A549 (cell line): Measurements from ENCODE around the gene VPS13A. TPM values are rescaled to one million over a fixed set of nuclear protein-coding genes. Genes with fewer than 3 reads are reported as not detected.

Experiments used
- ATAC-seq, 2 experiments: fragments of 200-7000 bp in 1 of 2; fragments of >200 bp in 1 of 2; cut with Nextera tagmentation in 1 of 2; cut with Tn5 transposase in 1 of 2; 3 replicates each; pipeline versions ENCODE4 v1.8.0 to v1.9.1; 2018 to 2020; ENCODE audit warnings: mild to moderate bottlenecking in 1 of 2, moderate library complexity in 1 of 2
- CTCF ChIA-PET: fragments of 300-600 bp; sonication (Branson Sonifier 250); formaldehyde crosslinking; extraction: SDS; loops from one replicate; lab custom pipeline; 2021; ENCODE audit warnings: antibody characterized with exemption, inconsistent platforms; lab: Yijun Ruan, JAX
- POLR2A ChIA-PET: fragments of 350-600 bp; formaldehyde crosslinking; extraction: SDS; loops from one replicate; lab custom pipeline; 2021; ENCODE audit warnings: antibody characterized with exemption, inconsistent platforms; lab: Yijun Ruan, JAX
- DNase-seq, 2 experiments: peaks; one replicate each; pipeline versions ENCODE4 v3.0.0 to v3.0.0-alpha.2; 2011 to 2016; ENCODE audit warnings: low read depth in 1 of 2, low spot score in 1 of 2
- FAIRE-seq: peaks from 2 replicates; lab custom pipeline; 2011; peaks lifted over from hg19 to GRCh38; lab: Jason Lieb, UNC
- H3K27ac ChIP-seq, 2 experiments: fragments of >200 bp; sonication (Bioruptor Twin); formaldehyde crosslinking; 3 replicates each; pipeline ENCODE4 v1.5.1; 2016 to 2017
- H3K4me1 ChIP-seq: fragments of >200 bp; sonication (Bioruptor Twin); formaldehyde crosslinking; 3 replicates; pipeline ENCODE4 v1.6.1; 2016
- H3K4me2 ChIP-seq: fragments of >200 bp; sonication (Bioruptor Twin); formaldehyde crosslinking; 3 replicates; pipeline ENCODE4 v1.6.1; 2016
- H3K4me3 ChIP-seq: fragments of >200 bp; sonication (Bioruptor Twin); formaldehyde crosslinking; 3 replicates; pipeline ENCODE4 v1.5.1; 2016
- H3K9me3 ChIP-seq: fragments of >200 bp; sonication (Bioruptor Twin); formaldehyde crosslinking; 3 replicates; pipeline ENCODE4 v1.6.1; 2016
- BCL3 ChIP-seq: fragments of >200 bp; sonication (Bioruptor Twin); formaldehyde crosslinking; IDR thresholded peaks from 3 replicates; pipeline ENCODE4 v1.6.1; 2016
- CBX8 ChIP-seq: fragments of 200-600 bp; sonication (generic); IDR thresholded peaks from 2 replicates; pipeline ENCODE4 v1.6.1; 2016
- CTCF ChIP-seq: fragments of >200 bp; sonication (Bioruptor Twin); formaldehyde crosslinking; IDR thresholded peaks from 3 replicates; pipeline ENCODE4 v1.5.1; 2016
- ESRRA ChIP-seq: fragments of 150-350 bp; IDR thresholded peaks from 2 replicates; pipeline ENCODE4 v1.6.1; 2014; ENCODE audit warnings: mild to moderate bottlenecking, low read length, borderline replicate concordance
- FOSB ChIP-seq: fragments of 250-450 bp; sonication (Bioruptor Pico); IDR thresholded peaks from 2 replicates; pipeline ENCODE4 v1.5.0; 2020; ENCODE audit warnings: mild to moderate bottlenecking, moderate library complexity
- HEYL ChIP-seq: fragments of 250-450 bp; sonication (Bioruptor Pico); IDR thresholded peaks from 2 replicates; pipeline ENCODE4 v1.8.0; 2021; ENCODE audit warnings: mild to moderate bottlenecking, moderate library complexity
- JUNB ChIP-seq: fragments of >200 bp; sonication (Bioruptor Twin); formaldehyde crosslinking; IDR thresholded peaks from 2 replicates; pipeline ENCODE4 v1.6.1; 2016
- KDM1A ChIP-seq: fragments of 200-600 bp; sonication (generic); IDR thresholded peaks from 2 replicates; pipeline ENCODE4 v1.6.1; 2016; ENCODE audit warnings: low read depth, mild to moderate bottlenecking
- KDM5A ChIP-seq: fragments of 200-600 bp; sonication (generic); IDR thresholded peaks from 2 replicates; pipeline ENCODE4 v1.6.1; 2016; ENCODE audit warnings: antibody characterized with exemption, mild to moderate bottlenecking
- MAFK ChIP-seq: fragments of 450-650 bp; IDR thresholded peaks from 2 replicates; pipeline ENCODE4 v1.6.1; 2014; ENCODE audit not compliant: partially characterized antibody
- MAX ChIP-seq: IDR thresholded peaks from 2 replicates; pipeline ENCODE4 v1.6.1; 2012
- NFE2L2 ChIP-seq: fragments of 150-350 bp; conservative IDR thresholded peaks from 2 replicates; pipeline ENCODE4 v1.6.1; 2014; ENCODE audit warnings: low read length
- NPAS2 ChIP-seq: fragments of 250-450 bp; sonication (Bioruptor Pico); IDR thresholded peaks from 2 replicates; pipeline ENCODE4 v1.8.0; 2022; ENCODE audit warnings: mild to moderate bottlenecking, moderate library complexity, borderline replicate concordance
- NR3C1 ChIP-seq: fragments of >200 bp; sonication (Bioruptor Twin); formaldehyde crosslinking; IDR thresholded peaks from 3 replicates; pipeline ENCODE4 v1.6.1; 2017
- POLR2AphosphoS2 ChIP-seq: conservative IDR thresholded peaks from 2 replicates; pipeline ENCODE4 v1.6.1; 2012; ENCODE audit warnings: low read length, improper control_type of control experiment, inconsistent platforms
- RCOR1 ChIP-seq: fragments of 150-350 bp; IDR thresholded peaks from 2 replicates; pipeline ENCODE4 v1.6.1; 2014; ENCODE audit warnings: antibody characterized with exemption, low read length, low read depth
- RFX5 ChIP-seq: fragments of 450-650 bp; IDR thresholded peaks from 2 replicates; pipeline ENCODE4 v1.7.1; 2014; ENCODE audit warnings: antibody characterized with exemption, mild to moderate bottlenecking, moderate library complexity
- RNF2 ChIP-seq: fragments of 200-600 bp; sonication (generic); IDR thresholded peaks from 2 replicates; pipeline ENCODE4 v1.6.1; 2016; ENCODE audit warnings: low read depth, mild to moderate bottlenecking, antibody characterized with exemption, moderate library complexity, borderline replicate concordance
- SMC3 ChIP-seq: fragments of >200 bp; sonication (Bioruptor Twin); formaldehyde crosslinking; IDR thresholded peaks from 3 replicates; pipeline ENCODE4 v1.6.1; 2018; ENCODE audit warnings: inconsistent platforms
- SREBF2 ChIP-seq: fragments of 450-650 bp; IDR thresholded peaks from 2 replicates; pipeline ENCODE4 v1.6.1; 2014; ENCODE audit warnings: mild to moderate bottlenecking, moderate library complexity
- TP53 ChIP-seq: fragments of 250-450 bp; sonication (Bioruptor Pico); IDR thresholded peaks from 2 replicates; pipeline ENCODE4 v1.5.0; 2021; ENCODE audit warnings: mild to moderate bottlenecking, moderate library complexity
- ZSCAN20 ChIP-seq: fragments of 250-450 bp; sonication (Bioruptor Pico); IDR thresholded peaks from 2 replicates; pipeline ENCODE4 v1.8.0; 2022; ENCODE audit warnings: mild to moderate bottlenecking, moderate library complexity
- WGBS: methylation state at CpG from one replicate; pipeline ENCODE4 v1.1.6; 2017; ENCODE audit errors: missing lambda C conversion rate; 5-methylcytosine and 5-hydroxymethylcytosine counted together
- polyA plus RNA-seq, 4 experiments: library from polyadenylated mRNA; depleted of rRNA in 3 of 4; stranded (reverse); fragments of >200 nt; fragmentation: RNase III in 1 of 4; extraction: RNeasy Plus Mini Kit Qiagen cat#74134 plus additional on column Dnase treatment in 1 of 4; gene quantifications; 2 replicates in 3 of 4; 3 replicates in 1 of 4; pipeline ENCODE4 v1.2.3, GENCODE V29; 2011 to 2017
- TF ChIP-seq, protein P1 (sequence below): IDR thresholded peaks from 2 replicates; pipeline ENCODE4 v1.6.1; 2012
- TF ChIP-seq, protein P2 (sequence below): fragments of 250-450 bp; sonication (Bioruptor Pico); IDR thresholded peaks from 2 replicates; pipeline ENCODE4 v1.5.0; 2020; ENCODE audit warnings: low read depth, mild to moderate bottlenecking, moderate library complexity
- TF ChIP-seq, protein P3 (sequence below): fragments of 250-450 bp; sonication (Bioruptor Pico); IDR thresholded peaks from 2 replicates; pipeline ENCODE4 v1.5.0; 2021; ENCODE audit warnings: mild to moderate bottlenecking, moderate library complexity, borderline replicate concordance

Gene VPS13A
- polyA plus RNA-seq, 2 of the 4 experiments (the other 2 are of a cell fraction) = 12.3 to 66.6 TPM

GRCh38 chr9:77251050-77251449 lies 73.7 kb downstream of the VPS13A start:
- DNase-seq = no peak
- ChIA-PET CTCF (no interaction called here), POLR2A (no interaction called here)
- WGBS = 90% methylated on average over 1 of the region's 1 CpG
- no peak overlapping the region for H3K27ac ChIP-seq
- no peak overlapping the region for H3K4me2 ChIP-seq
- no peak for ATAC-seq
- no peak overlapping the region for H3K4me3 ChIP-seq
- no peaks in the 10 kb centered on the region for H3K4me1 ChIP-seq
- no peaks in the 10 kb centered on the region for H3K9me3 ChIP-seq
- TF ChIP-seq, protein P1, sequence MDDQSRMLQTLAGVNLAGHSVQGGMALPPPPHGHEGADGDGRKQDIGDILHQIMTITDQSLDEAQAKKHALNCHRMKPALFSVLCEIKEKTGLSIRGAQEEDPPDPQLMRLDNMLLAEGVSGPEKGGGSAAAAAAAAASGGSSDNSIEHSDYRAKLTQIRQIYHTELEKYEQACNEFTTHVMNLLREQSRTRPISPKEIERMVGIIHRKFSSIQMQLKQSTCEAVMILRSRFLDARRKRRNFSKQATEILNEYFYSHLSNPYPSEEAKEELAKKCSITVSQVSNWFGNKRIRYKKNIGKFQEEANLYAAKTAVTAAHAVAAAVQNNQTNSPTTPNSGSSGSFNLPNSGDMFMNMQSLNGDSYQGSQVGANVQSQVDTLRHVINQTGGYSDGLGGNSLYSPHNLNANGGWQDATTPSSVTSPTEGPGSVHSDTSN = no peak
- TF ChIP-seq, protein P2, sequence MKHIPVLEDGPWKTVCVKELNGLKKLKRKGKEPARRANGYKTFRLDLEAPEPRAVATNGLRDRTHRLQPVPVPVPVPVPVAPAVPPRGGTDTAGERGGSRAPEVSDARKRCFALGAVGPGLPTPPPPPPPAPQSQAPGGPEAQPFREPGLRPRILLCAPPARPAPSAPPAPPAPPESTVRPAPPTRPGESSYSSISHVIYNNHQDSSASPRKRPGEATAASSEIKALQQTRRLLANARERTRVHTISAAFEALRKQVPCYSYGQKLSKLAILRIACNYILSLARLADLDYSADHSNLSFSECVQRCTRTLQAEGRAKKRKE (CRISPR knock-in tag) = no peak
- TF ChIP-seq RNF2 = no peak
- no peak for TF ChIP-seq ZSCAN20 (CRISPR knock-in tag)
- TF ChIP-seq BCL3 = no peak
- no peak for TF ChIP-seq ESRRA
- no peak for TF ChIP-seq KDM1A
- no peak for TF ChIP-seq RFX5
- no peak for FAIRE-seq

- H3K4me1 ChIP-seq = no peaks in the 10 kb centered on the region
- POLR2A ChIA-PET = no interaction called here
- DNase-seq (no peak), FAIRE-seq (no peak), ATAC-seq (no peak)
- H3K4me3 ChIP-seq = no peak overlapping the region
- TF ChIP-seq, protein P3, sequence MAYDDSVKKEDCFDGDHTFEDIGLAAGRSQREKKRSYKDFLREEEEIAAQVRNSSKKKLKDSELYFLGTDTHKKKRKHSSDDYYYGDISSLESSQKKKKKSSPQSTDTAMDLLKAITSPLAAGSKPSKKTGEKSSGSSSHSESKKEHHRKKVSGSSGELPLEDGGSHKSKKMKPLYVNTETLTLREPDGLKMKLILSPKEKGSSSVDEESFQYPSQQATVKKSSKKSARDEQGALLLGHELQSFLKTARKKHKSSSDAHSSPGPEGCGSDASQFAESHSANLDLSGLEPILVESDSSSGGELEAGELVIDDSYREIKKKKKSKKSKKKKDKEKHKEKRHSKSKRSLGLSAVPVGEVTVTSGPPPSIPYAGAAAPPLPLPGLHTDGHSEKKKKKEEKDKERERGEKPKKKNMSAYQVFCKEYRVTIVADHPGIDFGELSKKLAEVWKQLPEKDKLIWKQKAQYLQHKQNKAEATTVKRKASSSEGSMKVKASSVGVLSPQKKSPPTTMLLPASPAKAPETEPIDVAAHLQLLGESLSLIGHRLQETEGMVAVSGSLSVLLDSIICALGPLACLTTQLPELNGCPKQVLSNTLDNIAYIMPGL (CRISPR knock-in tag) = no peak
- no peak for TF ChIP-seq MAX
- TF ChIP-seq HEYL = no peak
- no peak for TF ChIP-seq CBX8
- TF ChIP-seq NFE2L2 = no peak
- no peak for TF ChIP-seq POLR2AphosphoS2
- TF ChIP-seq RCOR1 = no peak
- H3K27ac ChIP-seq = no peak overlapping the region
- H3K4me2 ChIP-seq = no peak overlapping the region
- 93% methylated on average over 2 of the region's 2 CpGs for WGBS
- H3K9me3 ChIP-seq = no peaks in the 10 kb centered on the region
- CTCF ChIA-PET = interaction anchor here (1.2 kb wide), 1 partner anchor 11 kb away, joined by 3 read pairs; no protein-coding TSS in a partner anchor
Observed at GRCh38 chr9:77257275-77257674, 79.9 kb downstream of the VPS13A start.

- 91% methylated on average over 8 of the region's 8 CpGs for WGBS
- ATAC-seq = no peak
- CTCF ChIA-PET = no interaction called here
- Histone ChIP-seq H3K4me3 (no peak overlapping the region), H3K4me1 (no peaks in the 10 kb centered on the region), H3K4me2 (no peak overlapping the region), H3K9me3 (peaks cover 11% of the 10 kb centered on the region; the same call in 2 of the 3 replicates), H3K27ac (no peak overlapping the region)
- no peak for TF ChIP-seq SMC3
- no peak for TF ChIP-seq MAFK
- TF ChIP-seq, protein P3 (CRISPR knock-in tag) = no peak
- TF ChIP-seq ESRRA = no peak
- no peak for TF ChIP-seq NFE2L2
- TF ChIP-seq NPAS2 (CRISPR knock-in tag) = no peak
- TF ChIP-seq KDM5A = no peak
- TF ChIP-seq CTCF = no peak
- TF ChIP-seq TP53 = no peak
- TF ChIP-seq FOSB (CRISPR knock-in tag) = no peak
- TF ChIP-seq JUNB = no peak
- no peak for TF ChIP-seq RFX5
- no peak for TF ChIP-seq SREBF2
- no peak for TF ChIP-seq NR3C1
- POLR2A ChIA-PET = no interaction called here
- no peak for FAIRE-seq
- DNase-seq = no peak
Observed at GRCh38 chr9:77261605-77262004, 84.3 kb downstream of the VPS13A start.
